Measurements from ENCODE around the gene C1GALT1C1L.
"Not testable (repeated sequence)": the region's sequence is repeated elsewhere in the genome, so short reads cannot be mapped to it uniquely, and the experiment has no call there.

The C1GALT1C1L gene

DNA sequence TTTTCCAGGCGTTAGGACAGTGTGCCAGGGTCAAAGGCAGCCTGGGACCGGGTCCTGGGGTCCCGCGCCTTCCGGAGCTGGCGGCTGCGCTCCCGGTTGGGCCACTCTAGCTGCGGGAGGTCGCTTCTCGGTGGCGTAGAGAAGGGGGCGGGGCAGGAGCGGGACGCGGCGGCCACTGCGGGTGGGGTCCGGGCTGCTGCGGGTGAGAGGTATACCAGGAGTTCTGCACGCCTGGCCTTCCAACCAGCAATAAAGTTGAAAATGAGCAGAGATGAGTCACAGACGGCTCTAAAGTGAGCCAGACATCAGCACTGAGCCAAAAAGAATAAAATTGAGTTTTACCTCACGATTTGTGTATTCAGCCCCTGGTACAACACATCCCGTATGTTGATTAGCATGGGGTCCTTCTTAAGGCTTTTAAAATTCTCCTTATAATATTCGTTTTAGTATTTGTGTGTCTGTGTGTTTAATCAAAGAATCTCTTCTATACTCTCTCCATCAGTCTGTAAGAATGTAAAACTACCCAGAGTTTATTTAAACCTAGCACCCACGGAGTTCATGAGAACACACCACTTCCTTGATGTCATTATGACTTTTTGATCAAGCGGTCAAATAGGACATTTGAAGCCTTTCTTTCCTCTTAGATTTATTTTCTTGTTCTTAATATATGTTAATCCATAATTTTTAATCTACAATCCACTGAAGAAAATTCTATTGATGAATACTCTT, at the start of gene C1GALT1C1L:
Gene C1GALT1C1L (minus strand): TSS at position 108 of the 729 bp plus-strand sequence. CDS start 107 bp downstream, at position 1.
- peak; percentile 53 for DNase-seq

GRCh38 chr2:43725711-43726246, 49.5 kb upstream of the C1GALT1C1L start:
- DNase-seq = no peak

DNA sequence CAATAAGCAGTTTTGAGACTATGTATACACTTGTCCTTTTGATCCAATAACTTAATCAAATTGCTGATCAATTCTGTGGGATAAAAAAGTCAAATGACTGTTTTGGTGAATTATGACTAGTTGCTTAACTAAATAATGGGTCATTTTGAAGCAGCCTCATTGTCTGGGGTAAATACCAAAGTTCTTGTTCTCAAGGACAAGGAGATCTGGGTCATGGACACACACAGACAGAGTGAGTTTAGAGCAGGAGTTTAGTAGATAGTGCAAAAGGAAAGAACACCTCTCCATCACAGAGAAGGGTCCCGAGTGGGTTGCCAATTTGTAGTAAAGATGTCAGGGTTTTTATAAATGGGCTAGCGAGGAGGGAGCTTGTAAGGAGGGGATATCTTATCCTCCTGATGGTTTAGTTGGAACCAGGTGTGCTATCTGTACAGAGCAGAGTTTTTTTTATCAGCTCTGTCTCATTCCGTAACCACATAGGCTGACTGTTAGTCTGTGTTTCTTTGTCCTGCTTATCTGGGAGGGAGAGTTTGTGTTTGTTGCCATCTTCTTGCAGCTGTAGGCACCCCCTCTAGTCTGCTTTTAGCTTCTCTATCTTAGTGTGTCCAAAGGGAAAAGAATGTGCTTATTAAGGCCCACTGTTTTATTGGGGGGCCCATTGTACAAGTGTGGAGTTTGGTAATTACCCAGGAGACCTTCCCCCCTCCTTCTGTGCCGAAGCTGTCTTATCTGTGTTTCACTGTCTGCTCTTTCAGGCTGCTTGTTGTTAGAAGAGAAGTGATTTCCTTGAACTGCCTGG, 48.7 kb upstream of the C1GALT1C1L start:
- no peak for DNase-seq

DNA sequence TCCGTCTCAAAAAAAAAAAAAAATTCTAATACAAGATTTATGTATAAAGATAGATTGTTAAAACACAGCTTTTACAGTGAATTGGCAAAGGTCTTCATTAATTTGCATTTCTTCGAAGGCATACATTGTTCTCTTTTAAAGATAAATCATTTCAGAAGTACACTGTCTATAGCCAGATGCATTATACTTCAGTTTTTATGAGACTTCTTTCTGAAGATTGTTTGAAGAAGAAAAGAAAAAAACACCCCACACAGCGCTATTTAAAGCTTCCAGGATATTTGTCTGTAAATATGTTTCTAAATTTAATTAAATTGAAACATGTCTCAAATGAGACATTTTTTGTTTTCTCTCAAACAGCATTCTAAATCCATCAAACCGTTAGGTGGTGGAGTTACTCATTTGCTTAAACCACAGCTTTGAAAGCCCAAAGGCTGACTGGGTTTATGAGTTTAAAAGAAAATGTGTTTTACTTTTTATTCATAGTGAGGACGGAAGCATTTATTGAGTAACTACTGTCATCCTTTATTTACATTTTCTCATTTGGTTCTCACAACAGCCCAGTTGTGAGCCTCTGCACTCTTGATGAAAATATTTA, 42.4 kb upstream of the C1GALT1C1L start:
- DNase-seq = no peak

DNA sequence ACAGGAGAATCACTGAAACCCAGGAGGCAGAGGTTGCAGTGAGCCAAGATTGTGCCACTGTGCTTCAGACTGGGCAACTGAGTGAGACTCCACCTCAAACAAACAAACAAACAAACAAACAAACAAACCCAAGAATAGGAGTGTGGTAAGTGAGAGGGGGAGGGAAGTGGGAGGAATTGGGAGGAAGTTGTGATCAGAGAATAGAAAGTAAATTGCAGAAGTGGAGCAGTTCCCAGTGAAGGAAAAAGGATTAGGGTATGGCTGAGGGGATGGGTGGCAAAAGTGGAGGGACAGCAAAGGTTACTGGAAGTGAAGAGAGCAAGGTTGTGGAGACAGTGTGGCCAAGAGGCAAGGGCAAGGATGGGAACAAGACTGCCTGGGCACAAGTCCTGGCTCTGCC, 41.1 kb upstream of the C1GALT1C1L start:
- no peak for DNase-seq

DNA sequence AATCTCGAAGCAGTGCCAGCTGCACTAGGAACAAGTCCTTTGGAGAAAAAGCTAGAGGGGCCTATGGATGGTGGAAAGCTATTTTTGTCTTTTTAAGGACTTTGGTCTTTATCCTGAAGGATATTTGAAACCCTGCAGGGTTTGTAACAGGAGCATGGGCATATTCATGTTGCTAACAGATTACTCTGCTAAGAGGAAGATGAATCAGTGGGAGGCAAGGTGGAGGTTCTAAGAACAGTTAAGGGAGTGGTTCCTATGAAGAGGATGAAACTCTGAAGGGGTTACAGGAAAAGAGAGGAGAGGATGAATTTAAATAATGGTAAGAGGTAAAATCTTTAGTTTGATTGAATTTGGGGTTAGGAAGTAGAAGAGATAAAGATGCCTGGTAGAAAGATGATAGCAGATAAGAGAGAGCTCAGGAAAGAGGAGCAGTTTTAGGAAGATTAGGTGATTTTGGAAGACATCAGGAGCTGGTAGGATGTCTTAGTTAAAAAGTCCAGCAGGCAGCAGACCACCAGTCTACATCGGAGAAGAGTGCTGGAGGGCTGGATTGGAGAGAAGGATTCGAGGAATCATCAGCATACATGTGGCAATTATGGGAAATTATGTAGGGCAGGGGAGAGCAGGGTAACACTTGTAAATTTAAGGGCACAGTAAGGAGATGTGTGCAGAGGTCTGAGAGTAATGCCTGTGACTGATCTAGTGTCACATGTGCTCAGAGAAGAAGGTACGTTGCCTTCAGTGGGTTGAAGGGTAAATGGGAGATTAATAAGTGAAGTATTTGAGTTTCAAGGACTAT, 39.3 kb upstream of the C1GALT1C1L start:
- DNase-seq = no peak

DNA sequence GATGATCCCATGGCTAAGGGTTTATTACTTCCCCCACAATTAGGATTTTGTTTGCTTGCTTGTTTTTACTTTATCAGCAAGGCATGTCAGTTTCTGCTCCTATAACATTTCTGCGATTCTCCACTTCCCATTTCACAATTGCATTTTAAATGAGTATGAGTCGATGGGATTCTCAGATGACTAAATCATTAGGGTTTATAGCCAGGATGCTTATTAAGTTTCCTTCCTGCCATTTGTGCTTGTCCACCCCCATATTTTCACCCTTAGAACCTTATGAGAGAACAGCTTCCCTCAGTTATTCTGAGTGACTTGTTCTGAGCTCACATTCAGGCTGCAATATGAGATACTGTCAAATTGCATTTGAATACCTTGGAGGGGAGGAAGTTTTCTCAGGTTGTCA, 37.9 kb upstream of the C1GALT1C1L start:
- peak; percentile 44 for DNase-seq

GRCh38 chr2:43710866-43711265, 34.6 kb upstream of the C1GALT1C1L start:
- DNase-seq = no peak

DNA sequence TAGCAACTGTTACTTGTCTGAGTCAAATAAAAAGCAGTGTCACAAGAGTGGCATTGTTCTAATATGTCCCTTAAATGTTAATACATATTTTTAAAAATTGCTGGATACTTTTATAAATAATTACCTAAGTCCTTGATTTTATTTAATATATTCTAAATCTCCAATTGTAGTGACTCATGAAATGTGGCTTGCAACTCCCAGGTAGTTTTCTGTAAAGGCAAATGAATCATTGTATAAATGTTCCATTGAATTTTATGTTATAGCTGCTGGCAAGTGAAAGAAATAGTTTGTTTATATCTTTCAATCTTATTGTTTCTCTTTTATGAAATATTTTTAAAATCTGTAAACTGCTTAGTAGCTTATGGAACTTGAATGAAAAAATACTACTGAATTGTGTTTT, 32.7 kb upstream of the C1GALT1C1L start:
- DNase-seq = no peak

- no peak for DNase-seq
Measured at GRCh38 chr2:43708178-43708577, 31.9 kb upstream of the C1GALT1C1L start.

- peak; percentile 81 for DNase-seq
Measured at GRCh38 chr2:43707255-43708015, 31.2 kb upstream of the C1GALT1C1L start.

DNA sequence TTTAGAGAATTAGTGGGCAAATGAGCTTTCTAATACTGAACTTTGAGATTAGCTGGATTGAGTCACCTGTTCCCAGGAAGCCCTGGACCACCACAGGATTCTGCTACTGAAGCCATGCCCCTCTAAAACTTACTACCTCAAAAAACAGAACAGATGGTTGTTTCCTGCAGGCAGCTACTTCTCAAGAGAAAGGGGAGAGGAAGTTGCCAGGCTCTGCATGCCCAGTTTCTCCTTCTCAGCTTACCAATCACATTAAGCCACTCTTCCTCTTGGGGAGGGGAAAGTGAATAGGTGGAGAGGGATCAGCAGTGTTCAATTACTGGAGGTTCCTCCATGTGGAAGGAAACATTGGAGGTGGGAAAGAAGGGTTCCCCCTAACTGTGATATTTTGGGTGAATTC, 24.9 kb upstream of the C1GALT1C1L start:
- no peak for DNase-seq

- no peak for DNase-seq
Measured at GRCh38 chr2:43699761-43700160, 23.5 kb upstream of the C1GALT1C1L start.

- DNase-seq = not testable (repeated sequence)
Measured at GRCh38 chr2:43698140-43698539, 21.9 kb upstream of the C1GALT1C1L start.

DNA sequence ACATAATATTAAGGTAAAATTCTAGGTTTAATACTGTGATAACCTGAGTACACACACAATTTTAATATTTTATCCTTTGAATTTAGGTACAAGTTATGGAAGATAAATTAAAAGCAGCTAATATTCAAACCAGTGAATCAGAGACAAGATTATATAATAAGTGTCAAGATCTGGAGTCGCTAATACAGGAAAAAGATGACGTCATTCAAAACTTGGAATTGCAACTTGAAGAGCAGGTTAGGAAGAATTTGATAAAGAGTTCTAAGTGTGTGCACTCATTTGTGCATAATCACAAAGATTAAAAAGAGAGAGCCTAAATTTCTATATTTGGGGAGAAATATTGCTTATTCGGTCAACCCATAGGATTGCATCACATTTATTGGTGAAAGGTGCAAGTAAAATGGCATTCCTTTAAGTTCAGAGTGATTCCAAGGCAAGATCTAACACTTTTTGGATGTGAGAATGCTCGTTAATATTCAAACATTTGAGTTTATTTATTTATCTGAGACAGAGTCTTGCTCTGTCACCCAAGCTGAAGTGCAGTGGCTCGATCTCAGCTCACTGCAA, 16.3 kb upstream of the C1GALT1C1L start:
- no peak for DNase-seq

DNA sequence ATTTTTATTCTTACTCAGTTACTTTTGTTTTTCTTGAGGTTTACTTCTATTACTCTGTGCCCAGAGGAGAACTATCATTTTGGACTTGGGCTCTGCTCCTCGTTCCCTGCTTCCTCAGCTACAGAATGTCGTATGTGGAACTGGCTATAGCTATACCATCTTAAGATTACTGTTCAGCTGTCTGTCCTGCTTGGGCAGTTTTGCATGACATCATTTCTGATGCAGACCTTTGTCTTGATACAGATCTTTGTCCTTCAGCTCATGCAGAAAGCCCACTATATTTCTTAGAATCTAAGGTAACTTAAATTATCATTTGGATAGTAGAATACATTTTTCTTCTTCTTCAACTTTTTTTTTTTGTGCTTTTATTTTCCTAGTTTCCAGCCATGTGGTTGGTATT, 13.8 kb upstream of the C1GALT1C1L start:
- DNase-seq = no peak

DNA sequence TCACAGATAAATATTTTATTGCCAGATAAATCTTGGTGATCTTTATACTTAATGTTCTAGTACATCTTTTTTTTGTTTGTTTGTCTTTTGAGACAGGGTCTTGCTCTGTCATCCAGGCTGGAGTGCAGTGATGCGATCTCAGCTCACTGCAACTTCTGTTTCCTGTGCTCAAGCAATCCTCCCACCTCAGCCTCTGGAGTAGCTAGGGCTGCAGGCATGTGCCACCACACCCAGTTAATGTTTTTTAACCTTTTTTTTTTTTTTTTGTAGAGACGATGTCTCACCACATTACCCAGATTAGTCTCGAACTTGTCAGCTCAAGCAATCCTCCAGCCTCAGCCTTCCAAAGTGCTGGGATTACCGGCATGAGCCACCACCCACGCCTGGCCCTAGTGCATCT, 9.1 kb upstream of the C1GALT1C1L start:
- DNase-seq = no peak

DNA sequence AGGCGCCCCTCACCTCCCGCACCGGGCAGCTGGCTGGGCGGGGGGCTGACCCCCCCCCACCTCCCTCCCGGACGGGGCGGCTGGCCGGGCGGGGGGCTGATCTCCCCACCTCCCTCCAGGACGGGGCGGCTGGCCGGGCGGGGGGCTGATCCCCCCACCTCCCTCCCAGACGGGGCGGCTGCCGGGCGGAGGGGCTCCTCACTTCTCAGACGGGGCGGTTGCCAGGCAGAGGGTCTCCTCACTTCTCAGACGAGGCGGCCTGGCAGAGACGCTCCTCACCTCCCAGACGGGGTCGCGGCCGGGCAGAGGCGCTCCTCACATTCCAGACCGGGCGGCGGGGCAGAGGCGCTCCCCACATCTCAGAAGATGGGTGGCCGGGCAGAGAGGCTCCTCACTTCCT, 1.6 kb upstream of the C1GALT1C1L start:
- DNase-seq = not testable (repeated sequence)

GRCh38 chr2:43675646-43676321, 445 bp downstream of the C1GALT1C1L start:
- no peak for DNase-seq

- DNase-seq = no peak
Measured at GRCh38 chr2:43657241-43657640, 19.0 kb downstream of the C1GALT1C1L start.

DNA sequence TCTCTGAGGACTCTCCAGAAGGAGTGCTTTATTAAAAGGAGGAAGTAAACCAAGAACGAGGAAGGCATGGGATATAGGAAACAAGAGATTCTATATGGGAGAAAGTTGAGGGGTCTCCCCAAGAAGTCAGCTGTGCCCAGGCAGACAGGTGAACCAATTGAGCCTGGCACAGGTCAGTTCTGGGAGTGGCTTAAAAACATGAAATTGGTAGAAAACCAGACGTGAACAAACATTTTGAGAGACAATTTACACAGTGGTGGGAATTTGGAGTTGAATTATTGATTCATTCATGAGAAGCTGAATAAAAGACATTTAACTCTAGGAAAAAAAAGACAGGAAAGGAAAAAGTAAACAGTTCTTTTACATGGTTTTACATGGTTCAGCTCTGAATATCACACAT, 22.7 kb downstream of the C1GALT1C1L start:
- DNase-seq = no peak

All from EL (cell line).